Activated CD4-positive, alpha-beta T cell treated with anti-CD3 and anti-CD28 coated beads, Interleukin-2, amount 50 U/mL, for 1 hour (primary cell): ENCODE results near the gene MARCHF3.
"Not testable (repeated sequence)": the region's sequence is repeated elsewhere in the genome, so short reads cannot be mapped to it uniquely, and the experiment has no call there.

Experiments used
- DNase-seq: peaks from one replicate; pipeline ENCODE4 v3.0.0-alpha.2; 2020

Gene MARCHF3

DNA sequence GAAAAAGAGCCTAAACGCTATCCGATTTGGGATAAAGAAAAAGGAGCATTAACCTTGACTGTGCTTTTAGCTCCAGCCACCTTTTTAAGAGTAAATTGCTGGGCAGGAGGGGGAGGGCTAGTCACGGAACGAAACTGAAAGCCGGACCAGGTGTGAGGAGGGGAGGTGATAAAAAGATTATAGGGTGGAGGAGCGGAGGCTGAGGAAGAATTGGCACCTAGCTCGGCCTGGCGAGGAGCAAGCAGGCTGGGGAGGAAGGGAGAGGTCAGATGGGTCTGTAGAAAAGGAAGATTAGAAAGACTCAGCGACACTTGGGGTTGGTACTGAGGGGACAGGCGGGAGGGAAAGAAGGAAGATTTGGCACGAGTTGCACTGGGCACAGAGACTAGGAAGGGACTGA lies 187.0 kb downstream of the MARCHF3 start:
- DNase-seq = not testable (repeated sequence)

DNA sequence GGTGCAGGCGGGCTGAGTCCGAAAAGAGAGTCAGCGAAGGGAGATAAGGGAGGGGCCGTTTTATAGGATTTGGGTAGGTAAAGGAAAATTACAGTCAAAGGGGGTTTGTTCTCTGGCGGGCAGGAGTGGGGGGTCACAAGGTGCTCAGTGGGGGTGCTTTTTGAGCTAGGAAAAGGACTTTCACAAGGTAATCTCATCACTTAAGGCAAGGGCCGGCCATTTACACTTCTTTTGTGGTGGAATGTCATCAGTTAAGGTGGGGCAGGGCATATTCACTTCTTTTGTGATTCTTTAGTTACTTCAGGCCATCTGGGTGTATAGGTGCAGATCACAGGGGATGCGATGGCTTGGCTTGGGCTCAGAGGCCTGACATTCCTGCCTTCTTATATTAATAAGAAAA lies 191.0 kb downstream of the MARCHF3 start:
- not testable (repeated sequence) for DNase-seq

DNA sequence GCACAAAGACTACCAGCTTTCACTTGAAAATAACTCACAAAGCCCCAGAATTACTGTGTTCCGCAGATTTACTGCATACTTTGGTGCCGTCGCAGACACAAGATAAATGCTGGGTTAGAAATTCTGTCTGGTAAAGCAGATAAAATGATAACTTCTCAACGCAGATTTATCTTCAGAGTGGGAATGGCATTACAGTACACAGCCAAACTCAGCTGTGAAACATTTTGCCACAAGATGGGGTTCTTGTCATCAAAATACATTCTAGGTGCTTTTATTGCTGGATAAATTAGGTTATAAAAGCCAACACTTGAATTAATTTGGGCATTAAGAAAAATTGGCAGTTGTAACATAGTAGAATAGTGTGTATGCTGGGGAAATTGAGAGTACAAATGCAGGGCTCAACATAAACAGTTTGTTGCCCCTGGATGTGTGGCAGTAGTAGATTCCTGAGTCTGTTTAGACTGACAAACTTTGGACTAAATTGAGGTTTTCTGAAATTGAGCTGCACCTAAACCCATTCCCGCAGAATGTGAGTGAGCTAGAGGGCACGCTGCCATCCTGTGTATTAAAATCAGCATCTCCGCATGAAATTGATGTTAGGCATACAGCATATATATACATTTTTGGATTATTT lies 192.3 kb downstream of the MARCHF3 start:
- no peak for DNase-seq

DNA sequence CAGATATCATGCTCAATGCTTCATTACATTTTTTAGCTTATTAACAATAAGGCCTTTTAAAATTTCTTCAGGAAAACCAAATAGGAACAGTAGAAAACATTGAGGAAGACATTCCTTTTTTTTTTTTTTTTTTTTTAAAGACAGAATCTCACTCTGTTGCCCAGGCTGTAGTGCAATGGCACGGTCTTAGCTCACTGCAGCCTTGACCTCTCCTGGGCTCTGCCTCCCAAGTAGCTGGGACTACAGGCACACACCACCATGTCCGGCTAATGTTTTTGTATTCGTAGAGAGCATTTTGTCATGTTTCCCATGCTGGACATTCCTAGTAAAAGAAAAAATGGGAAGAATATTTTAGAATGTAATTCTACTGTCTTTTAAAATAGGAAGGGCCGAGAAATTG lies 193.1 kb downstream of the MARCHF3 start:
- DNase-seq = no peak

DNA sequence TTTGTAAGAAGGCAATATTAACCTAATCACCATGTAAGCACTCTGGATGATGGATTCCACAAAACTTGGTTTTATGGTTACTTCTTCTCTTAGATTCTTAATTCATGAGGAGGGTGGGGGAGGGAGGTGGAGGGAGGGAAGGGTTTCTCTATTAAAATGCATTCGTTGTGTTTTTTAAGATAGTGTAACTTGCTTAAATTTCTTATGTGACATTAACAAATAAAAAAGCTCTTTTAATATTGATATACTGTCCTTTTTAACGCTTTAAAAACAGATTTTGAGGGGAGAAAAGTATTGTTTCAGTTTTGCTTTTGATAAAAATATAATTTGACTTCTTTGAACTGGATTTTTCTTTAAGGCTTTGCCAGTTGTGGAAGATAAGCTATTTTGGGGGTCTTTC lies 193.6 kb downstream of the MARCHF3 start:
- DNase-seq = no peak

DNA sequence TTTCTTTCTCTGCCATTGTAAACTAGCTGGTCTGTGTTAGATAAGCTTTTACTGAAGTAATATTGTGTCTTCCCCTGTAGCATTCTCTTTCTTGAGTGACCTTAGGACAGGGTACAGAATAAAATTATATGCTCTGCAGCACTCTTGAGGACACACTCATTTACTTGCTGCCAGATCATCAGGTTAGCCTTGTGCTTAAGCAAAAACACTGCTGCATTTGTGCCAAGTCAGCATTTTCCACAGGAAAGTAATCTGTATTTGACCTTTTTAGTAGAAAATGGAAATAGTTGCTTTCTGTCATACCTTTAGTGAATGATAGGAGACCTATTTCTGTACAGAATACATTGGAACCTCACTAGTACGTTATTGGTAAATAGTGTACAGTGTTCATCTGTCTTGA lies 199.2 kb downstream of the MARCHF3 start:
- DNase-seq = no peak

DNA sequence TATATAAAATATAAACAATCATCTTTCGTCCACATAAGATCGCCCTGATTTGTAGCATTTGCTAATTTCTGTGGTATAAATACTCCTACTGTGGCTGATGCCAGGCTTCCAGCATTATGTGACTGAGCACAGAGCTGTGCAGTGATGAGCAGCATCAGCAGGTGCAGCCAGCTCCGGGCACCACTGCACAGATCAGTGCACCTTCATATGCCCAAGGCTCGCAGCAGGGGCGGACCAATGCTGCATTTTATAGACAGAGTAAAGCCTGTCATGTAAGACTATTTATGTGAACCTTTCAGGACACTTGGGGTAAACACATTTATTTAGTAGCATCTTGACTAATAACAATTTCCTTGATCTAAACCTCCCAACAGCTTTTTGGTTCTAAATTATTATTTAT lies 200.3 kb downstream of the MARCHF3 start:
- no peak for DNase-seq

DNA sequence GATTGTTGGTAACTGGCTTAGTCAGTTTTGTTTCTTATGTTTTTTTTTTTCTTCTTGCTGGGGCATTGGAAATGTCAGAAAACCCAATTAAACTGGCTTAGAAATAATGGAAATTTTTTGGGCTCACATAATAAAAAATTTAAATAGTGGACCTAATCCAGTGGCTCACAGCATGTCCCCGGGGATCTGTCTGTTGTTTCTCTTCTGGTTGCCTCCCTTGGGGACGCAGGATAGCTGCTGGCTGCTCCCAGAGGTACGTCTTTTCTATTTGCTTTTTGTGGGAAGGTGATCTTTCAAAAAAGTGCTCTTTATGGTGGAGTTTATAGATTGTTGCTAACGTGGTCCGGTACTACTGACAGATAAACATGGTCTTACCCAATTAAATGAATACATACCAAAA lies 201.3 kb downstream of the MARCHF3 start:
- DNase-seq = no peak

DNA sequence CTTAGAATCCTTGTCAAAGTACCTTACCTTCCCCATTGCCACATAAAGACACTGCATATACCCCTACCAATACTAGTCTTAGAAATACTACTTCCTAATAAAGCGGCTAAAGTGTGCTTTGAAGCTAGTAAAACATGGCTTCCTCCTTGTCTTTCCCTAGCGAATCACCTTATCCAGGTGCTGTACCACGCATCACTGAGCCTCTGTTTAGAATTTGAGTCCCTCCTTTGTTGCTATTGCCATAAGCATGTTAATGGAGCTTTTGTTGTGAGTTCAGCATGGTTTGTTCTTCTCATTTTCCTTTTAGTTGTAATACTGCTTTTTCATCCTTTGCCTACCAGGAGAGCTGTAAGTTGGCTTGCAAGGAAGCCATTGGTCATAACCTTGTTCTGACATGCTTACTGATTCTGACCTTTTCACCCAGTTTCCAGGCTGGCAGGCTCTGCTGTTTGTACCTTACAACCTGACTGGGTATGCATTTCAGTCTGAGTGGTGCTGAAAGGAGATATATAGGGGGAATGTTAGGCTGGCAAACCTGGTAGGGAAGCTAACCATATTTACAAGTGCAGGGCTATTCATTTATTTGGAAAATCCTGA lies 203.6 kb downstream of the MARCHF3 start:
- DNase-seq = no peak

DNA sequence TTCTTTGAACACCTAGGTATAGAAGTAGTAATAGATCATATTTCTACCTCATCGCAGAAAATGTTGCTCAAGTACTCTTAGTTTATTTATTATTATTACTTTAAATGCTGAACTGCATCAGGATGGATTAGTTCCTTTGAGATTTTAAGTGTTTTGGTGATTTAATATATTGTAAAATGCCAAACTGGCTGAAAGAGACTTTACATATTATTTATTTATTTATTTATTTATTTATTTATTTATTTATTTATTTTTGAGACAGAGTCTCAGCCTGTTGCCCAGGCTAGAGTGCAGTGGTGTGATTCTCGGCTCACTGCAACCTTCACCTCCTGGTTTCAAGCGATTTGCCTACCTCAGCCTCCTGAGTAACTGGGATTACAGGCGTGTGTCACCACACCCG lies 211.1 kb downstream of the MARCHF3 start:
- DNase-seq = no peak

DNA sequence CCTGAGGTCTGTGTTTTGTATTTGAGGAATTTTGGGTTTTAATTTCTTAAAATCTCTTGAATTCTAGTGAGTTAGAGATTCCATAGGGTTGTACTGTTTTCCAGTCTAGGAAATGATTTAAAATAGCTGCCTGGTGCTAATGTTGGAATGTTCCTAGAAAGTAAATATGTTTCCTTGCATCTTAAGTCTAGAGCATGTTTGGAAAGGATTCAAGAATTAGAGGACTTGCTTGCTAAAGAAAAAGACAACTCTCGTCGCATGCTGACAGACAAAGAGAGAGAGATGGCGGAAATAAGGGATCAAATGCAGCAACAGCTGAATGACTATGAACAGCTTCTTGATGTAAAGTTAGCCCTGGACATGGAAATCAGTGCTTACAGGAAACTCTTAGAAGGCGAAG lies 211.6 kb downstream of the MARCHF3 start:
- no peak for DNase-seq
